CD14-positive monocyte (primary cell): ENCODE results near the gene TSSK3. TPM values are rescaled to one million over a fixed set of nuclear protein-coding genes. Genes with fewer than 3 reads are reported as not detected.

ENCODE experiments used
- DNase-seq, 3 donors: peaks; one replicate each; pipeline ENCODE4 v3.0.0-alpha.2; 2011 to 2022
- H2AFZ ChIP-seq: 2 replicates; pipeline ENCODE4 v1.6.0; 2012; ENCODE audit warnings: mild to moderate bottlenecking, low read depth, low read length, inconsistent platforms; ENCODE audit not compliant: insufficient read depth, poor library complexity, severe bottlenecking
- H3K27ac ChIP-seq, 2 donors: 1 replicate in 1 of 2; 2 replicates in 1 of 2; pipeline ENCODE4 v1.5.1; 2012 to 2013; ENCODE audit warnings: low read length in 2 of 2, control low read depth in 1 of 2, inconsistent platforms in 1 of 2, low read depth in 1 of 2, mild to moderate bottlenecking in 1 of 2
- H3K27me3 ChIP-seq, 2 donors: one replicate each; pipeline versions ENCODE4 v1.6.0 to v1.6.1; 2011 to 2013; ENCODE audit warnings: low read length in 2 of 2; ENCODE audit not compliant: control insufficient read depth in 2 of 2, insufficient read depth in 2 of 2
- H3K36me3 ChIP-seq, 2 donors: replicated peaks in 1 of 2; 1 replicate in 1 of 2; 2 replicates in 1 of 2; pipeline versions ENCODE4 v1.5.1 to v1.6.1; 2012 to 2013; ENCODE audit warnings: low read length in 2 of 2, control low read depth in 1 of 2, inconsistent platforms in 1 of 2, mild to moderate bottlenecking in 1 of 2; ENCODE audit not compliant: insufficient read depth in 2 of 2, control insufficient read depth in 1 of 2
- H3K4me1 ChIP-seq, 2 donors: 1 replicate in 1 of 2; 2 replicates in 1 of 2; pipeline versions ENCODE4 v1.5.1 to v1.6.1; 2012 to 2013; ENCODE audit warnings: low read length in 2 of 2, control low read depth in 1 of 2, inconsistent platforms in 1 of 2, mild to moderate bottlenecking in 1 of 2, moderate library complexity in 1 of 2; ENCODE audit not compliant: insufficient read depth in 2 of 2, control insufficient read depth in 1 of 2
- H3K4me2 ChIP-seq: replicated peaks from 2 replicates; pipeline ENCODE3; 2012; ENCODE audit warnings: low read length, moderate library complexity, mild to moderate bottlenecking; ENCODE audit not compliant: poor library complexity, severe bottlenecking; ENCODE audit errors: extremely low read depth
- H3K4me3 ChIP-seq, 3 experiments: fragments of 200-600 bp in 1 of 3; sonication (generic) in 1 of 3; replicated peaks in 1 of 3; 1 replicate in 2 of 3; 2 replicates in 1 of 3; pipeline ENCODE4 v1.5.1; 2011 to 2013; ENCODE audit warnings: low read length in 3 of 3, mild to moderate bottlenecking in 3 of 3, control low read depth in 2 of 3, low read depth in 2 of 3, inconsistent platforms in 1 of 3, moderate library complexity in 1 of 3
- H3K79me2 ChIP-seq: 2 replicates; pipeline ENCODE4 v1.6.0; 2012; ENCODE audit warnings: mild to moderate bottlenecking, control low read depth, inconsistent platforms, low read length, moderate library complexity; ENCODE audit not compliant: insufficient read depth
- H3K9ac ChIP-seq: 2 replicates; pipeline ENCODE4 v1.6.0; 2017; ENCODE audit warnings: low read length, mild to moderate bottlenecking; ENCODE audit not compliant: insufficient read depth, poor library complexity, severe bottlenecking
- H3K9me3 ChIP-seq, 2 donors: replicated peaks in 1 of 2; 1 replicate in 1 of 2; 2 replicates in 1 of 2; pipeline versions ENCODE4 v1.5.1 to v1.6.1; 2012 to 2013; ENCODE audit warnings: low read length in 2 of 2, control low read depth in 1 of 2; ENCODE audit not compliant: control insufficient read depth in 1 of 2, insufficient read depth in 1 of 2
- H4K20me1 ChIP-seq: 2 replicates; pipeline ENCODE4 v1.6.0; 2012; ENCODE audit warnings: mild to moderate bottlenecking, low read length, control low read depth, moderate library complexity; ENCODE audit not compliant: insufficient read depth
- H3K27ac Mint-ChIP-seq, 7 donors: one replicate each; pipeline ENCODE4 v1.8.0; 2020; ENCODE audit warnings: mild to moderate bottlenecking in 7 of 7, mixed read lengths in 7 of 7, moderate library complexity in 6 of 7, inconsistent platforms in 2 of 7
- H3K27me3 Mint-ChIP-seq, 3 donors: one replicate each; pipeline ENCODE4 v1.8.0; 2021 to 2022; ENCODE audit warnings: low read depth in 3 of 3, mild to moderate bottlenecking in 3 of 3, mixed read lengths in 3 of 3, moderate library complexity in 3 of 3, inconsistent platforms in 1 of 3
- H3K36me3 Mint-ChIP-seq, 2 donors: one replicate each; pipeline ENCODE4 v1.8.0; 2020; ENCODE audit warnings: mixed read lengths in 2 of 2, inconsistent platforms in 1 of 2, mild to moderate bottlenecking in 1 of 2
- H3K4me1 Mint-ChIP-seq: one replicate; pipeline ENCODE4 v1.8.0; 2020; ENCODE audit warnings: mild to moderate bottlenecking, mixed read lengths
- H3K4me3 Mint-ChIP-seq, 2 donors: one replicate each; pipeline ENCODE4 v1.8.0; 2020; ENCODE audit warnings: mild to moderate bottlenecking in 2 of 2, mixed read lengths in 2 of 2, moderate library complexity in 1 of 2
- H3K9me3 Mint-ChIP-seq, 7 donors: one replicate each; pipeline ENCODE4 v1.8.0; 2020 to 2022; ENCODE audit warnings: mixed read lengths in 7 of 7, mild to moderate bottlenecking in 6 of 7, moderate library complexity in 6 of 7, inconsistent platforms in 2 of 7
- CTCF ChIP-seq: fragments of 200-600 bp; IDR thresholded peaks from one replicate; pipeline ENCODE4 v1.8.0; 2022; ENCODE audit warnings: antibody characterized with exemption, mild to moderate bottlenecking
- WGBS: methylation state at CpG from one replicate; pipeline ENCODE4 v1.1.5; 2013; ENCODE audit warnings: missing lambda C conversion rate; ENCODE audit not compliant: insufficient coverage; 5-methylcytosine and 5-hydroxymethylcytosine counted together
- intact Hi-C, 2 donors: fragments of 100-400 bp; cut with micrococcal nuclease; formaldehyde crosslinking; loops; one replicate each; pipeline versions ENCODE4 v1.15.0 to v1.15.1; 2023
- polyA plus RNA-seq, 3 donors: library from polyadenylated mRNA; depleted of rRNA in 1 of 3; unstranded in 2 of 3; stranded (reverse) in 1 of 3; fragments of 300-500 nt in 2 of 3; fragments of >200 nt in 1 of 3; fragmentation: Illumina TruSeq in 2 of 3; gene quantifications; 1 replicate in 2 of 3; 2 replicates in 1 of 3; pipeline ENCODE4 v1.2.3, GENCODE V29; 2012 to 2021

TSSK3 gene
- polyA plus RNA-seq, 3 donors = 0.35 to 1.1 (median 0.65) TPM

- H3K4me3 Mint-ChIP-seq = peak overlapping the region in 1 of 2 donors; percentile 44
- Histone ChIP-seq H3K4me2 (peak overlapping the region; percentile 16), H3K27ac (peak overlapping the region; percentile 56 to 100), H3K36me3 (no peaks in the 10 kb centered on the region), H2AFZ (no peak overlapping the region), H3K79me2 (no peaks in the 10 kb centered on the region), H3K9ac (peak overlapping the region; percentile 44), H3K4me1 (peaks cover 50 to 74% of the 10 kb centered on the region in 2 donors), H4K20me1 (peaks cover 7% of the 10 kb centered on the region), H3K27me3 (peaks cover 4 to 6% of the 10 kb centered on the region in 2 donors), H3K4me3 (peak overlapping the region in 1 of 3 experiments; percentile 7), H3K9me3 (no peaks in the 10 kb centered on the region)
- H3K27ac Mint-ChIP-seq = peak overlapping the region; percentile 86 to 99 (median 99)
- DNase-seq = peak; percentile 94 to 99 (median 99)
- peaks cover 13 to 25% of the 10 kb centered on the region in 2 donors for H3K36me3 Mint-ChIP-seq
- H3K9me3 Mint-ChIP-seq = peaks cover 0 to 6% (median 2%) of the 10 kb centered on the region in 7 donors
- no peak for TF ChIP-seq CTCF
- 56% methylated on average over 3 of the region's 5 CpGs for WGBS
- peaks cover 26 to 36% (median 32%) of the 10 kb centered on the region in 3 donors for H3K27me3 Mint-ChIP-seq
- H3K4me1 Mint-ChIP-seq = peaks cover 60% of the 10 kb centered on the region
- intact Hi-C loops = loop anchor here in 1 of 2 donors (1.0 to 5.0 kb wide), 4 partner anchors 12 to 402 kb away; partner anchors contain the start of genes BSDC1 and PTP4A2
Measured at GRCh38 chr1:32339363-32339978, 22.9 kb upstream of the TSSK3 start.

DNA sequence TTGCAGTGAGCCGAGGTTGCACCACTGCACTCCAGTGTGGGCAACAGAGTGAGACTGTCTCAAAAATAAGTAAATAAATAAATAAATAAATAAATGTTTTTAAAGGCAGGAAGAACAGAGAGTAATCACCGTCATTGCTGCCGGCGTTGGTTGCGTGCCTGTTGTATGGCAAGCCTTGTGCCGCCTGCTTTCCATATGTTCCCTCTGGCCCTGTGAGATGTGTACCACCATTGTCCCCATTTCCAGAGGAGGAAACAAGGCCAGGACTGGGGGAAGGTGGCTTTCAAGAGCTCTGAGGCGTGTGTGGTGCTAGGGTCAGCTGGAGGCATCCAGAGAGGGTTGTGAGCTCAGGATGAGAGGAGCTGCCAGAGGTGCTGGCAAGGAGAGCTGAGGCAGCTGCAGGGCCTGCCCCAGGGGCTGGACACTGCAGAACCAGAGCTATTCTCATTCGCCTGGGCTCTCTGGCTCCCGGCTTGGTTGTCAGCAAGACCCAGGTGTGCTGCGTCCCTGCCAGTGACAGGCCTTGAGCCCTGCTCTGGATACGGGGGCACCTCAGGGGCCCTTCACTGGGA is 21.1 kb upstream of the TSSK3 start:
- 100% methylated on average over 6 of the region's 11 CpGs for WGBS
- Histone ChIP-seq H4K20me1 (no peaks in the 10 kb centered on the region), H3K4me3 (no peak overlapping the region), H3K4me2 (no peak overlapping the region), H3K9ac (no peak overlapping the region), H3K27ac (no peak overlapping the region), H3K27me3 (peaks cover 2 to 13% of the 10 kb centered on the region in 2 donors), H3K36me3 (no peaks in the 10 kb centered on the region), H3K4me1 (peaks cover 42 to 56% of the 10 kb centered on the region in 2 donors), H2AFZ (no peak overlapping the region), H3K9me3 (no peaks in the 10 kb centered on the region), H3K79me2 (no peaks in the 10 kb centered on the region)
- TF ChIP-seq CTCF = no peak
- intact Hi-C loops = no loop called here
- Mint-ChIP-seq H3K27ac (peak overlapping the region in 2 of 7 donors; percentile 30 to 75), H3K4me3 (no peak overlapping the region), H3K27me3 (peaks cover 33 to 47% (median 42%) of the 10 kb centered on the region in 3 donors), H3K4me1 (peaks cover 65% of the 10 kb centered on the region), H3K36me3 (peaks cover 10 to 26% of the 10 kb centered on the region in 2 donors), H3K9me3 (peaks cover 0 to 6% (median 2%) of the 10 kb centered on the region in 7 donors)
- no peak for DNase-seq
